SK-N-SH treated with all-trans-retinoic acid at 6 μM for 48 hours (cell line): ENCODE data around the gene NCK2.

Source experiments
- ATAC-seq: fragments of 200-7000 bp; cut with Tn5 transposase; 3 replicates; pipeline ENCODE4 v1.9.1; 2020; ENCODE audit warnings: mild to moderate bottlenecking, moderate library complexity
- ARNTL ChIP-seq: fragments of 450-650 bp; formaldehyde crosslinking; IDR thresholded peaks from 2 replicates; pipeline ENCODE4 v1.5.0; 2020; ENCODE audit warnings: low read depth, mild to moderate bottlenecking, moderate library complexity, borderline replicate concordance
- BACH2 ChIP-seq: fragments of 250-450 bp; sonication (Bioruptor Pico); IDR thresholded peaks from 2 replicates; pipeline ENCODE4 v1.9.0; 2021; ENCODE audit warnings: mild to moderate bottlenecking, borderline replicate concordance
- CSDC2 ChIP-seq: fragments of 250-450 bp; sonication (Bioruptor Pico); IDR thresholded peaks from 2 replicates; pipeline ENCODE4 v1.5.0; 2020; ENCODE audit warnings: mild to moderate bottlenecking, moderate library complexity
- ESRRG ChIP-seq: fragments of 250-450 bp; sonication (Bioruptor Pico); IDR thresholded peaks from 2 replicates; pipeline ENCODE4 v1.6.1; 2021; ENCODE audit warnings: mild to moderate bottlenecking
- GLIS3 ChIP-seq: fragments of 250-450 bp; sonication (Bioruptor Pico); IDR thresholded peaks from 2 replicates; pipeline ENCODE4 v1.5.0; 2020; ENCODE audit warnings: mild to moderate bottlenecking, moderate library complexity
- ISL1 ChIP-seq: fragments of 250-450 bp; sonication (Bioruptor Pico); IDR thresholded peaks from 2 replicates; pipeline ENCODE4 v2.1.2; 2022; ENCODE audit warnings: mild to moderate bottlenecking, moderate library complexity
- OSR1 ChIP-seq: fragments of 250-450 bp; sonication (Bioruptor Pico); IDR thresholded peaks from 2 replicates; pipeline ENCODE4 v1.8.0; 2022; ENCODE audit warnings: moderate library complexity, mild to moderate bottlenecking, inconsistent platforms
- PPARA ChIP-seq: fragments of 250-450 bp; sonication (Bioruptor Pico); IDR thresholded peaks from 2 replicates; pipeline ENCODE4 v1.5.0; 2020; ENCODE audit warnings: mild to moderate bottlenecking, borderline replicate concordance
- RARB ChIP-seq: fragments of 250-450 bp; sonication (Bioruptor Pico); IDR thresholded peaks from 2 replicates; pipeline ENCODE4 v1.8.0; 2021; ENCODE audit warnings: mild to moderate bottlenecking, moderate library complexity
- SNAI2 ChIP-seq: fragments of 250-450 bp; sonication (Bioruptor Pico); IDR thresholded peaks from 2 replicates; pipeline ENCODE4 v1.5.0; 2020; ENCODE audit warnings: mild to moderate bottlenecking, moderate library complexity
- TOX ChIP-seq: fragments of 250-450 bp; sonication (Bioruptor Pico); IDR thresholded peaks from 2 replicates; pipeline ENCODE4 v1.8.0; 2021; ENCODE audit warnings: mild to moderate bottlenecking, moderate library complexity, borderline replicate concordance
- ZC3H10 ChIP-seq: fragments of 250-450 bp; sonication (Bioruptor Pico); IDR thresholded peaks from 2 replicates; pipeline ENCODE4 v1.5.1; 2021; ENCODE audit warnings: mild to moderate bottlenecking, moderate library complexity
- ZFP30 ChIP-seq: fragments of 450-650 bp; formaldehyde crosslinking; IDR thresholded peaks from 2 replicates; pipeline ENCODE4 v1.5.0; 2022; ENCODE audit warnings: mild to moderate bottlenecking, moderate library complexity
- ZNF565 ChIP-seq: fragments of 450-650 bp; formaldehyde crosslinking; conservative IDR thresholded peaks from 2 replicates; pipeline ENCODE4 v1.5.0; 2020; ENCODE audit warnings: low read depth, mild to moderate bottlenecking, moderate library complexity
- ZNF70 ChIP-seq: fragments of 450-650 bp; formaldehyde crosslinking; IDR thresholded peaks from 2 replicates; pipeline ENCODE4 v1.5.0; 2020; ENCODE audit warnings: mild to moderate bottlenecking, moderate library complexity
- ZNF8 ChIP-seq: fragments of 450-650 bp; formaldehyde crosslinking; IDR thresholded peaks from 2 replicates; pipeline ENCODE4 v1.5.0; 2020; ENCODE audit warnings: mild to moderate bottlenecking, moderate library complexity
- TF ChIP-seq, protein P1 (sequence below): fragments of 250-450 bp; sonication (Bioruptor Pico); IDR thresholded peaks from 2 replicates; pipeline ENCODE4 v1.8.0; 2020; ENCODE audit warnings: mild to moderate bottlenecking, moderate library complexity, borderline replicate concordance
- TF ChIP-seq, protein P2 (sequence below): fragments of 250-450 bp; sonication (Bioruptor Pico); IDR thresholded peaks from 2 replicates; pipeline ENCODE4 v1.5.0; 2020; ENCODE audit warnings: mild to moderate bottlenecking, moderate library complexity
- TF ChIP-seq, protein P3 (sequence below): fragments of 250-450 bp; sonication (Bioruptor Pico); IDR thresholded peaks from 2 replicates; pipeline ENCODE4 v1.8.0; 2021; ENCODE audit warnings: low read depth, mild to moderate bottlenecking, moderate library complexity, borderline replicate concordance

Gene NCK2

DNA sequence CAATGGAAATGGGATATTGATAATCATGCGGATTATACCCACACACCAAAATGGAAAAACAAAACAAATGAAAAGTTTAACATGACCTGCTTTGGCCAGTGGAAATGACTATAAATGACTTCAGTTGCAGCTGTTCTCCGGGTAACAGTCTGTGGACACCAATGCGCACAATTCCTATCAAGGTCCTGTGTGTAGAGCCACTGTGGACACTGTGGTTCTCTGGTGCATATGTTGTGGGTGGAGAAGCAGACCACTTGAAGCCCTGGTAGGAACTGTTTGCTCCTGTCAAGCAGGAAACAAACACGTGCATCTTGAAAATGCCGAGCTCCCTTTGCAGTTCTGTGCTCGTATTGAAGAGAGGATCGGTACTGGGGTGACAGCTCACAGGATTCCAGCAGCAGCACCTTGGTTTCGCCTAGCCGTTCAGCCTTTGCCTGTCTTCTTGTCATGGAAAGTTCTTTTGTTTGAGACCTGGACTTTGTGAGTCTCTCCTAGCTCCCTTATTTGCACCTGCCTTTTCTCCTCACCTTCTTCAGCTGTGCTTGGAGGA lies 32.9 kb downstream of the NCK2 start:
- ATAC-seq, result no peak
- no peak for TF ChIP-seq ISL1
- no peak for TF ChIP-seq BACH2 (CRISPR knock-in tag)
- TF ChIP-seq ZFP30, result no peak
- TF ChIP-seq PPARA (CRISPR knock-in tag), result no peak
- TF ChIP-seq ESRRG (CRISPR knock-in tag), result no peak
- TF ChIP-seq, protein P1, sequence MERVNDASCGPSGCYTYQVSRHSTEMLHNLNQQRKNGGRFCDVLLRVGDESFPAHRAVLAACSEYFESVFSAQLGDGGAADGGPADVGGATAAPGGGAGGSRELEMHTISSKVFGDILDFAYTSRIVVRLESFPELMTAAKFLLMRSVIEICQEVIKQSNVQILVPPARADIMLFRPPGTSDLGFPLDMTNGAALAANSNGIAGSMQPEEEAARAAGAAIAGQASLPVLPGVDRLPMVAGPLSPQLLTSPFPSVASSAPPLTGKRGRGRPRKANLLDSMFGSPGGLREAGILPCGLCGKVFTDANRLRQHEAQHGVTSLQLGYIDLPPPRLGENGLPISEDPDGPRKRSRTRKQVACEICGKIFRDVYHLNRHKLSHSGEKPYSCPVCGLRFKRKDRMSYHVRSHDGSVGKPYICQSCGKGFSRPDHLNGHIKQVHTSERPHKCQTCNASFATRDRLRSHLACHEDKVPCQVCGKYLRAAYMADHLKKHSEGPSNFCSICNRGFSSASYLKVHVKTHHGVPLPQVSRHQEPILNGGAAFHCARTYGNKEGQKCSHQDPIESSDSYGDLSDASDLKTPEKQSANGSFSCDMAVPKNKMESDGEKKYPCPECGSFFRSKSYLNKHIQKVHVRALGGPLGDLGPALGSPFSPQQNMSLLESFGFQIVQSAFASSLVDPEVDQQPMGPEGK (CRISPR knock-in tag), result no peak
- no peak for TF ChIP-seq GLIS3
- TF ChIP-seq ARNTL (CRISPR knock-in tag), result no peak
- no peak for TF ChIP-seq SNAI2
- no peak for TF ChIP-seq ZNF565 (CRISPR knock-in tag)
- no peak for TF ChIP-seq RARB
- no peak for TF ChIP-seq ZNF8 (CRISPR knock-in tag)
- no peak for TF ChIP-seq CSDC2 (CRISPR knock-in tag)
- TF ChIP-seq ZC3H10 (CRISPR knock-in tag), result no peak

DNA sequence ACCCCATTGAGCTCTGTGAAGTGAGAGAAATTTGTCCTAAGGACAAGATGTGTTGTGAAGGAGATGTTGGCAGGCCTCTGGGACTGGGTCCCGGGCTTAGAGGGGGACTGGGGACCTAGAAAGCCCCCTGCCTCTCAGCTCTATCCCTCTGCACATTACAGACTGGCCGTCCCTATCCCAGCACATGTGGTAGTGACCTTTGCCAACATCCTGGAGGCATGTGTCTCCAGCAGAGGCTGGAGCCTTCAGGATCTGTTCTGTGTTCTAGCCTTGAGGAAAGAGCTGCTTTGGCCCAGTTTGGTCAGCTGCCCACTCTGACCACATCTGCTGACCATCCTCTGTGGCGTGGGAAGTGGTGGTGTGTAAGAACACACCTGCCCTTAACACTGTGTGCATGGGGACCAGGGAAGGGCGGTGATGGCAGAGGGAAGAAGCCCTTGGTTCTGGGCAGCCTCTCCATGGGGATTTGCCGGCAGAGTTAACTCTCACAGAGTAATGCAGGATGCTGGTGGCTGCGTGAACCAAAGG lies 33.4 kb downstream of the NCK2 start:
- ATAC-seq, result no peak
- TF ChIP-seq ZFP30, result no peak
- TF ChIP-seq, protein P2, sequence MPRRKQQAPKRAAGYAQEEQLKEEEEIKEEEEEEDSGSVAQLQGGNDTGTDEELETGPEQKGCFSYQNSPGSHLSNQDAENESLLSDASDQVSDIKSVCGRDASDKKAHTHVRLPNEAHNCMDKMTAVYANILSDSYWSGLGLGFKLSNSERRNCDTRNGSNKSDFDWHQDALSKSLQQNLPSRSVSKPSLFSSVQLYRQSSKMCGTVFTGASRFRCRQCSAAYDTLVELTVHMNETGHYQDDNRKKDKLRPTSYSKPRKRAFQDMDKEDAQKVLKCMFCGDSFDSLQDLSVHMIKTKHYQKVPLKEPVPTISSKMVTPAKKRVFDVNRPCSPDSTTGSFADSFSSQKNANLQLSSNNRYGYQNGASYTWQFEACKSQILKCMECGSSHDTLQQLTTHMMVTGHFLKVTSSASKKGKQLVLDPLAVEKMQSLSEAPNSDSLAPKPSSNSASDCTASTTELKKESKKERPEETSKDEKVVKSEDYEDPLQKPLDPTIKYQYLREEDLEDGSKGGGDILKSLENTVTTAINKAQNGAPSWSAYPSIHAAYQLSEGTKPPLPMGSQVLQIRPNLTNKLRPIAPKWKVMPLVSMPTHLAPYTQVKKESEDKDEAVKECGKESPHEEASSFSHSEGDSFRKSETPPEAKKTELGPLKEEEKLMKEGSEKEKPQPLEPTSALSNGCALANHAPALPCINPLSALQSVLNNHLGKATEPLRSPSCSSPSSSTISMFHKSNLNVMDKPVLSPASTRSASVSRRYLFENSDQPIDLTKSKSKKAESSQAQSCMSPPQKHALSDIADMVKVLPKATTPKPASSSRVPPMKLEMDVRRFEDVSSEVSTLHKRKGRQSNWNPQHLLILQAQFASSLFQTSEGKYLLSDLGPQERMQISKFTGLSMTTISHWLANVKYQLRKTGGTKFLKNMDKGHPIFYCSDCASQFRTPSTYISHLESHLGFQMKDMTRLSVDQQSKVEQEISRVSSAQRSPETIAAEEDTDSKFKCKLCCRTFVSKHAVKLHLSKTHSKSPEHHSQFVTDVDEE (CRISPR knock-in tag), result no peak
- TF ChIP-seq ISL1, result no peak
- TF ChIP-seq, protein P3, sequence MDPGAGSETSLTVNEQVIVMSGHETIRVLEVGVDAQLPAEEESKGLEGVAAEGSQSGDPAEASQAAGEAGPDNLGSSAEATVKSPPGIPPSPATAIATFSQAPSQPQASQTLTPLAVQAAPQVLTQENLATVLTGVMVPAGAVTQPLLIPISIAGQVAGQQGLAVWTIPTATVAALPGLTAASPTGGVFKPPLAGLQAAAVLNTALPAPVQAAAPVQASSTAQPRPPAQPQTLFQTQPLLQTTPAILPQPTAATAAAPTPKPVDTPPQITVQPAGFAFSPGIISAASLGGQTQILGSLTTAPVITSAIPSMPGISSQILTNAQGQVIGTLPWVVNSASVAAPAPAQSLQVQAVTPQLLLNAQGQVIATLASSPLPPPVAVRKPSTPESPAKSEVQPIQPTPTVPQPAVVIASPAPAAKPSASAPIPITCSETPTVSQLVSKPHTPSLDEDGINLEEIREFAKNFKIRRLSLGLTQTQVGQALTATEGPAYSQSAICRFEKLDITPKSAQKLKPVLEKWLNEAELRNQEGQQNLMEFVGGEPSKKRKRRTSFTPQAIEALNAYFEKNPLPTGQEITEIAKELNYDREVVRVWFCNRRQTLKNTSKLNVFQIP, result no peak
- no peak for TF ChIP-seq RARB
- TF ChIP-seq, protein P1 (CRISPR knock-in tag), result no peak
- no peak for TF ChIP-seq ZNF70
- no peak for TF ChIP-seq ZNF565 (CRISPR knock-in tag)
- no peak for TF ChIP-seq OSR1

DNA sequence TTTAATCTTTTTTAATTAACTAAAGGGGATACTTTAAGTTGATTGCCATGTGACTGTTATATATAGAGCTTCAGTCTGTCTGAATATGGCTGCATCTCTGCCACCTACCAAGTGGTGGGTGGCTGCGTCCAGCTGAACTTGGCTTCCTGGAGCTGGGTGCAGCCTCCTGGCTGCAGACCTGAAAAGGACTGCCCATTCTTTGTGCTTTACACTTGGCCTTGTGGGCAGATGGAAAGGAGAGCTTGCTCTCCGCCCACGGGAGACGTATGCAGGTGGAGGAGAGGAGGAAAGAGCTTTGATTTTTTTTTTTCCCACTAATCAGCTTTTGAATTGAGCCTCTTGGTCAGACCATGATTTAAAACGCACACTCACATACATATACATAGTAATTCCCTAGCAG lies 34.7 kb downstream of the NCK2 start:
- no peak for TF ChIP-seq TOX
- no peak for TF ChIP-seq ESRRG (CRISPR knock-in tag)
- no peak for TF ChIP-seq ZC3H10 (CRISPR knock-in tag)
- TF ChIP-seq, protein P2 (CRISPR knock-in tag), result no peak
- ATAC-seq, result no peak
